Thoracic aorta (tissue), 2 donors: ENCODE measurements around the gene ST6GAL1. TPM values are rescaled to one million over a fixed set of nuclear protein-coding genes. Genes with fewer than 3 reads are reported as not detected.
"Not testable (repeated sequence)": the region's sequence is repeated elsewhere in the genome, so short reads cannot be mapped to it uniquely, and the experiment has no call there.

Source experiments
- ATAC-seq: fragments of 150-250 bp; one replicate; pipeline ENCODE4 v1.8.0; 2017; ENCODE audit warnings: low read depth; ENCODE audit not compliant: insufficient number of reproducible peaks, low FRiP score
- DNase-seq: peaks from one replicate; pipeline ENCODE4 v3.0.0-alpha.2; 2020; ENCODE audit warnings: low spot score
- H3K27ac ChIP-seq, 2 donors: fragments of 200-600 bp; sonication (generic); 1 replicate in 1 of 2; 2 replicates in 1 of 2; pipeline ENCODE4 v1.5.1; 2016; ENCODE audit warnings: mild to moderate bottlenecking in 2 of 2, moderate library complexity in 2 of 2
- H3K27me3 ChIP-seq: fragments of 200-600 bp; sonication (generic); replicated peaks from 2 replicates; pipeline ENCODE4 v1.6.0; 2016; ENCODE audit warnings: mild to moderate bottlenecking; ENCODE audit not compliant: insufficient read depth
- H3K36me3 ChIP-seq: fragments of 200-600 bp; sonication (generic); one replicate; pipeline ENCODE4 v1.5.1; 2016
- H3K4me1 ChIP-seq, 2 donors: fragments of 200-600 bp; sonication (generic); 1 replicate in 1 of 2; 2 replicates in 1 of 2; pipeline versions ENCODE4 v1.5.1 to v1.6.0; 2016; ENCODE audit warnings: low read depth in 2 of 2, mild to moderate bottlenecking in 1 of 2; ENCODE audit not compliant: control insufficient read depth in 1 of 2
- H3K4me3 ChIP-seq: fragments of 200-600 bp; sonication (generic); 2 replicates; pipeline ENCODE4 v1.5.1; 2016; ENCODE audit warnings: mild to moderate bottlenecking
- H3K9me3 ChIP-seq: fragments of 200-600 bp; sonication (generic); 2 replicates; pipeline ENCODE4 v1.5.1; 2016
- CTCF ChIP-seq: fragments of 200-600 bp; sonication (generic); IDR thresholded peaks from one replicate; pipeline ENCODE4 v1.5.1; 2019; ENCODE audit warnings: antibody characterized with exemption
- total RNA-seq, 2 donors: library from RNA; depleted of rRNA; stranded (reverse); fragments of >200 nt; gene quantifications; one replicate each; pipeline versions ENCODE4 v1.1.0 to v1.2.3, GENCODE V29; 2016

ST6GAL1 gene
- total RNA-seq, 2 donors from 2014 or later, result 89.5 to 141 TPM

- Histone ChIP-seq H3K9me3 (no peaks in the 10 kb centered on the region), H3K27me3 (no peaks in the 10 kb centered on the region), H3K36me3 (peaks cover 4% of the 10 kb centered on the region), H3K4me3 (no peak overlapping the region), H3K27ac (peak overlapping the region; percentile 36 to 79), H3K4me1 (peaks cover 23 to 66% of the 10 kb centered on the region in 2 donors)
- DNase-seq (no peak), ATAC-seq (no peak)
- no peak for TF ChIP-seq CTCF
Measured at GRCh38 chr3:186949281-186949982, 19.1 kb downstream of the ST6GAL1 start.

GRCh38 chr3:186950402-186951093 lies 20.2 kb downstream of the ST6GAL1 start:
- no peaks in the 10 kb centered on the region for H3K36me3 ChIP-seq
- H3K9me3 ChIP-seq, result no peaks in the 10 kb centered on the region
- no peak overlapping the region for H3K4me3 ChIP-seq
- DNase-seq, result no peak
- H3K27ac ChIP-seq, result peak overlapping the region in 1 of 2 donors; percentile 79
- no peak for TF ChIP-seq CTCF
- no peak for ATAC-seq
- H3K27me3 ChIP-seq, result no peaks in the 10 kb centered on the region
- H3K4me1 ChIP-seq, result peaks cover 23 to 58% of the 10 kb centered on the region in 2 donors

- TF ChIP-seq CTCF, result no peak
- Histone ChIP-seq H3K9me3 (no peaks in the 10 kb centered on the region), H3K36me3 (no peaks in the 10 kb centered on the region), H3K27ac (peak overlapping the region; percentile 61 to 75), H3K4me1 (peaks cover 23 to 68% of the 10 kb centered on the region in 2 donors), H3K4me3 (no peak overlapping the region), H3K27me3 (no peaks in the 10 kb centered on the region)
- ATAC-seq, result no peak
- DNase-seq, result no peak
Measured at GRCh38 chr3:186951640-186952552, 21.6 kb downstream of the ST6GAL1 start.

GRCh38 chr3:186953011-186953487 lies 22.7 kb downstream of the ST6GAL1 start:
- Histone ChIP-seq H3K4me1 (peaks cover 18 to 61% of the 10 kb centered on the region in 2 donors), H3K9me3 (no peaks in the 10 kb centered on the region), H3K4me3 (no peak overlapping the region), H3K27me3 (no peaks in the 10 kb centered on the region), H3K36me3 (no peaks in the 10 kb centered on the region), H3K27ac (peak overlapping the region; percentile 62 to 75)
- no peak for TF ChIP-seq CTCF
- ATAC-seq (peak; percentile 27), DNase-seq (no peak)

GRCh38 chr3:186953992-186954699 lies 23.8 kb downstream of the ST6GAL1 start:
- H3K4me1 ChIP-seq, result peaks cover 13 to 54% of the 10 kb centered on the region in 2 donors
- not testable (repeated sequence) for H3K36me3 ChIP-seq, H3K27me3 ChIP-seq, H3K27ac ChIP-seq, ATAC-seq, H3K9me3 ChIP-seq, DNase-seq, H3K4me3 ChIP-seq
